IPS-20b (cell line): ENCODE data around the gene DACT3.

Experiments
- H3K27ac ChIP-seq: one replicate; pipeline ENCODE4 v1.5.1; 2013; ENCODE audit warnings: low read length
- H3K27me3 ChIP-seq: 2 replicates; pipeline ENCODE4 v1.6.1; 2013; ENCODE audit warnings: mild to moderate bottlenecking, low read length, inconsistent platforms; ENCODE audit not compliant: insufficient read depth
- H3K36me3 ChIP-seq: 2 replicates; pipeline ENCODE4 v1.6.1; 2013; ENCODE audit warnings: low read depth, mild to moderate bottlenecking, inconsistent platforms, low read length, moderate library complexity; ENCODE audit not compliant: insufficient read depth
- H3K4me1 ChIP-seq: 2 replicates; pipeline ENCODE4 v1.6.1; 2013; ENCODE audit warnings: mild to moderate bottlenecking, control low read depth, inconsistent platforms, low read length, moderate library complexity; ENCODE audit not compliant: insufficient read depth
- H3K4me3 ChIP-seq: 2 replicates; pipeline ENCODE4 v1.5.1; 2013; ENCODE audit warnings: mild to moderate bottlenecking, low read length, inconsistent platforms
- H3K9ac ChIP-seq: 2 replicates; pipeline ENCODE4 v1.6.1; 2013; ENCODE audit warnings: low read depth, mild to moderate bottlenecking, inconsistent platforms, low read length, moderate library complexity
- H3K9me3 ChIP-seq: 2 replicates; pipeline ENCODE4 v1.6.1; 2013; ENCODE audit warnings: mild to moderate bottlenecking, low read depth, low read length, inconsistent platforms; ENCODE audit not compliant: insufficient read depth

Gene DACT3, protein sequence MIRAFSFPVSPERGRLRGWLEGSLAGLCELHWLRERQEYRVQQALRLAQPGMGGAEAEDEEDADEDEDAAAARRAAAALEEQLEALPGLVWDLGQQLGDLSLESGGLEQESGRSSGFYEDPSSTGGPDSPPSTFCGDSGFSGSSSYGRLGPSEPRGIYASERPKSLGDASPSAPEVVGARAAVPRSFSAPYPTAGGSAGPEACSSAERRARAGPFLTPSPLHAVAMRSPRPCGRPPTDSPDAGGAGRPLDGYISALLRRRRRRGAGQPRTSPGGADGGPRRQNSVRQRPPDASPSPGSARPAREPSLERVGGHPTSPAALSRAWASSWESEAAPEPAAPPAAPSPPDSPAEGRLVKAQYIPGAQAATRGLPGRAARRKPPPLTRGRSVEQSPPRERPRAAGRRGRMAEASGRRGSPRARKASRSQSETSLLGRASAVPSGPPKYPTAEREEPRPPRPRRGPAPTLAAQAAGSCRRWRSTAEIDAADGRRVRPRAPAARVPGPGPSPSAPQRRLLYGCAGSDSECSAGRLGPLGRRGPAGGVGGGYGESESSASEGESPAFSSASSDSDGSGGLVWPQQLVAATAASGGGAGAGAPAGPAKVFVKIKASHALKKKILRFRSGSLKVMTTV

DNA sequence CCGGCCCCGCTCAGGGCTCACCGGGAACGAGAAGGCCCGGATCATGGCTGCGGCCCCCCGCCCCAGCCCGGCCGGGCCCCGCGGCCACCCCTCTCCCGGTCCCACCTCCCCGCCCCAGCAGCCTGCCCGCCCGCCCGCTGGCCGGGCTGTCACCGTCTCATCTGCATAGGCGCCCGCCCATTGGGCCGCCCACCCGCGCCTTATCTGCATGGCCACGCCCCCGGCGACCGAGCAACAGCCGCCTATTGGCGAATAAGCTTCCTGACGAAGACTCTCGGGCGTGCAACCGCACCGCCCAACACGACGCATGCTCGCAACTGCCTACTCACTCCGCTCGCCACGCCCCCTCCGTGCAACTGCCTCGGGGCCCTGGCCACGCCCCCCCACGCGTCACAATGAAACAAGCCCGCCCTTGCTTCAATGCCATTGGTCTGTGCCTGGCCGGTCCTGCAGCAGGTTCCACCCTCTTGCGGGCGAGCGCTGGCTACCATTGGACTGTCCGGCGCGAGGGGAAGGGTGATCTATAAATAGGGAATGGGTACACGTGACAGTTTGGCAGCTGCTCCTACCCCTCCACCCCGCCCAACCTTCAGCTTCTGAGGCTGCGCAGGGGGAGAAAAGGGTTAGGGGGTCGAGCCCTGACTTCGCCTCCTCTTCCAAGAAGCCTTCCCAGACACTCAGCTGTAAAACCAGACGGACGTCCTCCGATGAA lies at the start of gene DACT3:
Gene DACT3, minus strand, starts transcription at position 163 of the 712 bp plus-strand sequence. Its CDS starts 118 bp downstream, at position 45.
- no peaks in the 10 kb centered on the region for H3K9me3 ChIP-seq
- no peak within 1 kb of the TSS; the same call in 1 of the 2 replicates for H3K9ac ChIP-seq
- no peak within 1 kb of the TSS for H3K27ac ChIP-seq
- H3K4me1 ChIP-seq = peaks cover 16% of the 10 kb centered on the region; the same call in 1 of the 2 replicates
- H3K27me3 ChIP-seq = peaks cover 31% of the 10 kb centered on the region
- H3K36me3 ChIP-seq = no peaks in the 10 kb centered on the region
- H3K4me3 ChIP-seq = peak within 1 kb of the TSS; percentile 69

DNA sequence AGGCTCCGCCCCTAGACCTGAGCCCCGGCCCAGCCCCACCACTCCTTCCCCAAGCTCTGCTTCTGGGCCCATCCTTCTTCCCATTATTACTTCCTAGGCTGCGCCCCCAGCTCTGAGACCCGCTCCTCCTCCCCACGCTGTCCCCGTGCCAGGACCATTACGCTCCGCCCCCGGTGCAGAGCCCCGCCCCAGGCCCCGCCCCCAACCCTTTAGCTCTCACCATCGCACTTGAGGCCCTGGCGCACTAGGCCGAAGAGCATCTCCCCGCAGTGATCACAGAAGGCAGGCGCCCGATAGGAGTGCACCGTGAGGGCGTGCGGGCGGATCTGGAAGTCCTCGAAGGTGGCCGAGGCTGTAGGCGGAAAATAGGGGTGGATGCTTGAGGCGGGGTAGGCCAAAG lies 49.7 kb upstream of the DACT3 start:
- Histone ChIP-seq H3K27me3 (no peaks in the 10 kb centered on the region), H3K9me3 (no peaks in the 10 kb centered on the region), H3K4me1 (peaks cover 14% of the 10 kb centered on the region; the same call in 1 of the 2 replicates), H3K9ac (no peak overlapping the region), H3K4me3 (no peak overlapping the region), H3K27ac (no peak overlapping the region), H3K36me3 (peaks cover 37% of the 10 kb centered on the region)

DNA sequence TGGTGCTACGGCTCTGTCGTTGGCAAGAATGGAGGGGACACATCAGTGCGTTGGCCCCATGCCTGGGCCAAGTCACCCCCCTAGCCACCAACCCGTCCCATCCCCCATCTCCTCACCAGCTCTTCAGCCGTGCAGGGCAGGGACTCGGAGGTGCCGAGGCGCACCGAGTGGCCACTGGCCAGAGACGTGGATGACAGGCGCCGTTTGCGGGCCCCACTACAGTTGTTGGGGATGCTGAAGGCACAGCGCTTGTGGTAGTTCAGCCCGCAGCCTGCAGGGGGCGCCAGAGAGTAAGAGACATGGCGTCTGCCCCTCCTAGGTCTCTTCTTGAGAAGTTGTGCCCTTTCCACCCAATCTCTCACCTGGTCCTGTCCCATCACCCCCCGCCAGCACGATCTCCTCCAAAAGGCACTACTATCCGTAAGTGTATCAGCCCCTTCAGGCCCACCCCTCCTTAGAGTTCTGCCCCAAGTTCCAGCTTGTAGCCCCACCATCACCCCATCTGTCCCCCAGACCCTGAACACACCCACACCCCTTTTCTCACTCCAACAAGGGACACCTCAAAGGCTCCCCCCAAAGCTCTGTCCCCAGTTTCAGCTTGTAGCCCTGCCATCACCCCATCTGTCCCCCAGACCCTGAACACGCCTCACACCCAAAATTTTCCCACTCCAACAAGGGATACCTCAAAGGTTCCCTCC lies 43.5 kb upstream of the DACT3 start:
- H3K4me3 ChIP-seq = no peak overlapping the region
- no peaks in the 10 kb centered on the region for H3K9me3 ChIP-seq
- H3K27ac ChIP-seq = no peak overlapping the region
- no peaks in the 10 kb centered on the region for H3K27me3 ChIP-seq
- no peaks in the 10 kb centered on the region for H3K4me1 ChIP-seq
- H3K9ac ChIP-seq = no peak overlapping the region
- peaks cover 75% of the 10 kb centered on the region for H3K36me3 ChIP-seq

DNA sequence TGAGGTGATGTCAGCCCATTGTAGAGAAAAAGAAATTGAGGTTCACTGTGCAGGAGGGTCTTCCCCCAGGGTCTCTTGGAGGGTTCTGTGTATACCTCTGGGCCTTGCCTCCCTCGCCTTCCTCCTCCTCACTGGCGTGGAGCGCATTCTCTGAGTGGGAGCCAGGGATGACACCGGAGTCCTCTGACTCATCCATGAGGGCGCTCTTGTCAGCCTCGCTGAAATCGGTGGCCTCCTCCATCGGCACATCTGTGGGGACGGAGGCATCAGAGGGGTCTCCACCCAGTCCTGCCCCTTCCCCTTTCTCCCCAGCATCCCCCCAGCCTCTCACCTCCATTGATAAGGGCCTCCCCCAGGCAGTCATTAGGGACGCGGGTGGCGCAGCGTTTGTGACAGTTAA lies 39.7 kb upstream of the DACT3 start:
- H3K4me1 ChIP-seq = peaks cover 5% of the 10 kb centered on the region; the same call in 1 of the 2 replicates
- no peak overlapping the region for H3K9ac ChIP-seq
- no peaks in the 10 kb centered on the region for H3K27me3 ChIP-seq
- H3K9me3 ChIP-seq = no peaks in the 10 kb centered on the region
- H3K36me3 ChIP-seq = peaks cover 73% of the 10 kb centered on the region
- H3K4me3 ChIP-seq = no peak overlapping the region
- no peak overlapping the region for H3K27ac ChIP-seq

DNA sequence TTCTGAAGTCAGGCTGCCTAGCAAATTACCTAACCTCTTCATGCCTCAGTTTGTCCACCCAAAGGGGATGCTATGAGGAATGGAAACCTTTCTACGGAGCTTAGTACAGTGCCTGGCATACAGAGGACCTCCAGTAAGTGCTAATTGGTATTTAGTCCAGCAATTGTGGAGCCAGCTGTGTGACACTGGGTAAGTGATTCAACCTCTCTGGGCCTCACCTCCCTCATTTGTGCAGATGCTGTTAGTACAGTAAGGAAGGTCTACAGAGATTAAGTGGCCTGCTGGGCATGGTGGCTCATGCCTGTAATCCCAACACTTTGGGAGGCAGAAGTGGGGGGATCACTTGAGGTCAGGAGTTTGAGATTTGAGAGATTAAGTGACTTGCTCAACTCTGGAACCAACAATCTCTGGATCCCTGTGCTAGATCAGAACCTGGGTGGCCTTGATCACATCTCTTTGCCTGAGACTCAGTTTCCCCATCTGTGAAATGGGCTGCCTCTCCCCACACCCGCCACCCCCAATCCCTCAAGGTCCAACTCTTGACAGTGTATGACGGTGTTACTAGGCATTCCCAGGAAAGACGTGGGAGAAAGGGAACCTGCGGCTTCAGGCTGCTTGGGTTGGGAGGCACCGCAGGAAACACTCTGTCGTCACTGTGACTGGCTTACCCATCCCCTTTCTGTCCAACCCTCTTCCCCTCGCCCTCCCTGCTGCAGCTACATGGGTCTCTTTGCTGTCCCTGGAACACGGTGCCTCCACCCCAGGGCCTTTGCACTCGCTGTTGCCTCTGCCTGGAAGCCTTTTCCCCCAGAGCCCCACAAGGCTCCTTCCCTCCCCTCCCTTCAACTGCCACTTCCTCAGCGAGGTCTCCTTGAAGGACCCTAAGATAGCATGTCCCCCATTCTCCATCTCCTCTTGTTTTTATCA lies 37.7 kb upstream of the DACT3 start:
- Histone ChIP-seq H3K4me3 (no peak overlapping the region), H3K36me3 (peaks cover 86% of the 10 kb centered on the region), H3K9me3 (no peaks in the 10 kb centered on the region), H3K27me3 (no peaks in the 10 kb centered on the region), H3K4me1 (peaks cover 5% of the 10 kb centered on the region; the same call in 1 of the 2 replicates), H3K27ac (no peak overlapping the region), H3K9ac (no peak overlapping the region)

DNA sequence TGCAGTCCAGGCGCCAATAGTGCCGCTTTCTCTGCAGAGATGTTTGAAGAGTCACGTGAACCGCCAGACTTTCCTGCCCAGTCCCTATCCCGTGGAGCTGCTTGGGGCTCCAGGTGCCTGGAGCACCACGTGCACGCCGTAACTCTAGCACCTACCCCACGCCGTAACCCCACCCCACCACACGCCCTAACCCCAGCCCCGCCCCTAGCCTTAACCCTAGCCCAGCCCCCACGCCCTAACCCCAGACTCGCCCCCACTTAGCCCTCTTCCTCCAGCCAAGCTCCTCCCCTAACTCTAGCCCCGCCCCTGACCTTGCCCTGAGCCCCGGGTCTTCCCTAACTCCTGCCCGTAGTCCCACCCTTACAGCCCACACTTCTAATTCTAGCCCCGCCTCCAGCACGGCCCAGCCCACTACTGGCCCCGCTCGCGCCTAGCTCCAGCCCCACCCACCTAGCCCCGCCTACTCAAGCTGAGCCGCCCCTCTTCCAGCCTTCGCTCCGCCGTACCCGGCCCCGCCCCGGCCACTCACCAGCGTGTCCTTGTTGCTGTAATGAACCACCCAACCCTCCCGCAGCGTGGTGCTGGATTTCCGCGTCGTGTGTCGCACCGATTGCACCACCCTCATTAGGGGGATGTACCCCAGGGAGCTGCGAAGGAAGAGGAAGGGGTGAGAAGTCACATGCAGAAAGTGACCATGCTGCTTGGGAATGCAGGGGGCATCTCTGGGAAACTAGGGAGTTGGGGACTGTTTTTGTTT lies 36.4 kb upstream of the DACT3 start:
- no peak overlapping the region for H3K27ac ChIP-seq
- H3K9ac ChIP-seq = peak overlapping the region; percentile 47; the same call in 1 of the 2 replicates
- H3K4me3 ChIP-seq = peak overlapping the region; percentile 50
- peaks cover 5% of the 10 kb centered on the region; the same call in 1 of the 2 replicates for H3K4me1 ChIP-seq
- no peaks in the 10 kb centered on the region for H3K27me3 ChIP-seq
- peaks cover 86% of the 10 kb centered on the region for H3K36me3 ChIP-seq
- H3K9me3 ChIP-seq = no peaks in the 10 kb centered on the region

DNA sequence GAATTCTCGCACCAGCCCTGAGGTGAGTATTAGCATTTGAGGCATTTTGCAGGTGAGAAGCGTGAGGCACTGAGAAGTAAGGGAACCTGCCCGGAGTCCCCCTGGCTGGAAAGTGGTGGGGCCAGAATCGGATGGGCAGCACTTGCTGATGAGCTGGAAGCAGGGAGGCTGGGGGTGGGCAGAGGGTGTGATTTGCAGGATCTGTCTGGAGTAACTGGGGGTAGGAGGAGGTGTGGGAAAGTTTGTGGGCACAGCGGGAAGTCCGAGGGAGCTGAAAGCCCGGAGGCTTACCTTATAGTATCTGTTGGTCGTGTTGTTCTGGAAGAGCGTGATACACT lies 35.9 kb upstream of the DACT3 start:
- Histone ChIP-seq H3K36me3 (peaks cover 86% of the 10 kb centered on the region), H3K4me3 (peak overlapping the region; percentile 43), H3K9ac (peak overlapping the region; percentile 47; the same call in 1 of the 2 replicates), H3K27ac (no peak overlapping the region), H3K27me3 (no peaks in the 10 kb centered on the region), H3K4me1 (peaks cover 5% of the 10 kb centered on the region; the same call in 1 of the 2 replicates), H3K9me3 (no peaks in the 10 kb centered on the region)

DNA sequence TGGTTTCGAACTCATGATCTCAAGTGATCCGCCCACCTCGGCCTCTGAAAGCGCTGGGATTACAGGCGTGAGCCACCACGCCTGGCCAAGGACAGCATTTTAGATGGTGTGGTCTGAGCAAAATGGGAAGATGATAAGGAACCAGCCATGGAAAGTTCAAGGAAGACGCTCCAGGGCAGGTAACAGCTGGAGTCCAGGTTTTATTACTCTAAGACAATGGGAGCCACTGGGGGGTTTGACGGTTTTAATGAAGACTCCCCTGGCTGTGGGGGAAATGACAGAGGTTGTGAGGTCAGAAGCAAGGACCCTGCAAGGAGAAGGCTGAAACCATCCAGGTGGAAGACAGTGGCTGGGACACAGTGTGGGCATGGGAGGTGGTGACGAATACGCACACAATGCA lies 35.1 kb upstream of the DACT3 start:
- Histone ChIP-seq H3K9ac (no peak overlapping the region), H3K9me3 (no peaks in the 10 kb centered on the region), H3K36me3 (peaks cover 86% of the 10 kb centered on the region), H3K4me1 (peaks cover 5% of the 10 kb centered on the region; the same call in 1 of the 2 replicates), H3K27ac (no peak overlapping the region), H3K27me3 (no peaks in the 10 kb centered on the region), H3K4me3 (no peak overlapping the region)

DNA sequence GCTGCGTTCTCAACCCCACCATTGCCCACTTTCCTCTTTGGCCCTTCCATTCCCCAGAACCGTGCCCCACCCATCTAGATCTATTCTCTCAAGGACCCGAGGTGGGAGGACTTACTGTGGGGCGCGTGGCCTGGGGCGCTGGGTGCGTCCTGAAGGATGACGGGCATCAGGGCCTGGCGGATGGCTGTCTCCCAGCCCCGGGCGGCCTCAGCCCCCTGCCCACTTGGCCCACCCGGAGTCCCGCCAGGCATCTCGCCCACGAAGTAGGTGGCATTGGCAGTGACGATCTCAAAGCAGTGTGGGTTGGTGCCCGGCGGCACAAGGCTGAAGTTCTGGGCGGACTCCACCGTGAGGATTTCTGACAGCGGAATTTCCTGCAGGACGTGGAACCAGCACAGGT lies 32.8 kb upstream of the DACT3 start:
- Histone ChIP-seq H3K27me3 (no peaks in the 10 kb centered on the region), H3K27ac (no peak overlapping the region), H3K9me3 (no peaks in the 10 kb centered on the region), H3K36me3 (peaks cover 85% of the 10 kb centered on the region), H3K4me1 (peaks cover 5% of the 10 kb centered on the region; the same call in 1 of the 2 replicates), H3K9ac (no peak overlapping the region), H3K4me3 (no peak overlapping the region)
